Endothelial cell of umbilical vein (primary cell): ENCODE measurements around the gene TMOD1.

Source experiments
- CTCF ChIP-seq, 2 donors: IDR thresholded peaks; 1 replicate in 1 of 2; 2 replicates in 1 of 2; pipeline ENCODE4 v1.5.1; 2011; ENCODE audit warnings: low read length in 2 of 2, mild to moderate bottlenecking in 2 of 2, moderate library complexity in 2 of 2, control low read depth in 1 of 2, inconsistent platforms in 1 of 2, low read depth in 1 of 2; ENCODE audit not compliant: insufficient read depth in 1 of 2; ENCODE audit errors: extremely low read depth in 1 of 2
- EZH2 ChIP-seq: IDR thresholded peaks from 2 replicates; pipeline ENCODE4 v1.6.1; 2012; ENCODE audit warnings: borderline replicate concordance, low read depth, mild to moderate bottlenecking, moderate library complexity, low read length, inconsistent platforms; ENCODE audit not compliant: severe bottlenecking
- POLR2A ChIP-seq: IDR thresholded peaks from 2 replicates; pipeline ENCODE4 v1.6.1; 2012; ENCODE audit warnings: low read depth, mild to moderate bottlenecking, control low read depth, low read length

GRCh38 chr9:97547098-97547829, 45.8 kb downstream of the TMOD1 start:
- TF ChIP-seq EZH2 = no peak
- TF ChIP-seq POLR2A = no peak
- no peak for TF ChIP-seq CTCF (IDR thresholded peaks at IDR 0.05; ENCODE audit: extremely low read depth in 1 of 2, insufficient read depth in 1 of 2, low read depth in 1 of 2, low read length in 2 of 2)
